ENCODE results near the gene LY6G5C.
"Not testable (repeated sequence)": the region's sequence is repeated elsewhere in the genome, so short reads cannot be mapped to it uniquely, and the experiment has no call there.

Gene LY6G5C

GRCh38 chr6:31715022-31715958, 34.4 kb upstream of the LY6G5C start, which contains the start of gene LY6G6D:
TSS of gene LY6G6D (plus strand) at chr6:31715348. CDS start at chr6:31715356, 8 bp downstream.
- DNase-seq (ENCODE audit: low read depth in 2 of 2), result no peak

- no peak for DNase-seq (ENCODE audit: low read depth in 2 of 2)
These were observed 33.3 kb upstream of the LY6G5C start for GRCh38 chr6:31713991-31714684.

GRCh38 chr6:31713465-31713864, 32.6 kb upstream of the LY6G5C start:
- no peak for DNase-seq (ENCODE audit: low read depth in 2 of 2)

GRCh38 chr6:31712296-31712695, 31.4 kb upstream of the LY6G5C start:
- DNase-seq (ENCODE audit: low read depth in 2 of 2), result no peak

- no peak for DNase-seq (ENCODE audit: low read depth in 2 of 2)
These were observed 30.4 kb upstream of the LY6G5C start for GRCh38 chr6:31711233-31711632.

- no peak for DNase-seq (ENCODE audit: low read depth in 2 of 2)
These were observed 29.8 kb upstream of the LY6G5C start for GRCh38 chr6:31710523-31711219.

- not testable (repeated sequence) for DNase-seq (ENCODE audit: low read depth in 2 of 2)
These were observed 28.3 kb upstream of the LY6G5C start for GRCh38 chr6:31709157-31709556.

GRCh38 chr6:31708224-31708623, 27.4 kb upstream of the LY6G5C start:
- DNase-seq (ENCODE audit: low read depth in 2 of 2), result no peak

- no peak for DNase-seq (ENCODE audit: low read depth in 2 of 2)
These were observed 26.8 kb upstream of the LY6G5C start for GRCh38 chr6:31707701-31708100.

- DNase-seq (ENCODE audit: low read depth in 2 of 2), result no peak
These were observed 25.7 kb upstream of the LY6G5C start, which contains the start of gene LY6G6F for GRCh38 chr6:31706599-31706998. TSS of gene LY6G6F (plus strand) at chr6:31706866. CDS start at chr6:31706907, 41 bp downstream.

- no peak for DNase-seq (ENCODE audit: low read depth in 2 of 2)
These were observed 25.1 kb upstream of the LY6G5C start for GRCh38 chr6:31705931-31706330.

GRCh38 chr6:31702819-31703716, 22.2 kb upstream of the LY6G5C start, which contains the start of gene ABHD16A:
TSS of gene ABHD16A (minus strand) at chr6:31703324. CDS start at chr6:31703281, 43 bp downstream.
- peak; percentile 93 to 95 for DNase-seq (ENCODE audit: low read depth in 2 of 2)

- DNase-seq (ENCODE audit: low read depth in 2 of 2), result no peak
These were observed 21.5 kb upstream of the LY6G5C start for GRCh38 chr6:31702405-31702818.

GRCh38 chr6:31701666-31702404, 21.0 kb upstream of the LY6G5C start:
- no peak for DNase-seq (ENCODE audit: low read depth in 2 of 2)

GRCh38 chr6:31700740-31701401, 20.0 kb upstream of the LY6G5C start:
- DNase-seq (ENCODE audit: low read depth in 2 of 2), result no peak

GRCh38 chr6:31697555-31697954, 16.7 kb upstream of the LY6G5C start:
- no peak for DNase-seq (ENCODE audit: low read depth in 2 of 2)

GRCh38 chr6:31693535-31693934, 12.7 kb upstream of the LY6G5C start:
- DNase-seq (ENCODE audit: low read depth in 2 of 2), result no peak

GRCh38 chr6:31692886-31693285, 12.0 kb upstream of the LY6G5C start:
- no peak for DNase-seq (ENCODE audit: low read depth in 2 of 2)

- DNase-seq (ENCODE audit: low read depth in 2 of 2), result no peak
These were observed 11.5 kb upstream of the LY6G5C start for GRCh38 chr6:31692353-31692752.

Data from stimulated activated CD8-positive, alpha-beta memory T cell treated with anti-CD3 and anti-CD28 coated beads, Interleukin-2, amount 100 ng/mL, for 1 hour (primary cell).